ENCODE results near the gene IQCE.

Gene IQCE

GRCh38 chr7:2646680-2647571 lies 88.1 kb downstream of the IQCE start:
- no peak for DNase-seq (ENCODE audit: low read depth)

- no peak for DNase-seq (ENCODE audit: low read depth)
Measured at GRCh38 chr7:2647594-2648172, 88.9 kb downstream of the IQCE start.

GRCh38 chr7:2649139-2649838 lies 90.5 kb downstream of the IQCE start:
- no peak for DNase-seq (ENCODE audit: low read depth)

- no peak for DNase-seq (ENCODE audit: low read depth)
Measured at GRCh38 chr7:2649991-2650390, 91.2 kb downstream of the IQCE start.

GRCh38 chr7:2650451-2650850 lies 91.7 kb downstream of the IQCE start:
- no peak for DNase-seq (ENCODE audit: low read depth)

- DNase-seq (ENCODE audit: low read depth), result no peak
Measured at GRCh38 chr7:2651336-2651735, 92.6 kb downstream of the IQCE start.

GRCh38 chr7:2651847-2652735 lies 93.3 kb downstream of the IQCE start:
- DNase-seq (ENCODE audit: low read depth), result no peak

- DNase-seq (ENCODE audit: low read depth), result no peak
Measured at GRCh38 chr7:2652736-2653060, 93.9 kb downstream of the IQCE start.

GRCh38 chr7:2654059-2654458 lies 95.3 kb downstream of the IQCE start:
- DNase-seq (ENCODE audit: low read depth), result no peak

- no peak for DNase-seq (ENCODE audit: low read depth)
Measured at GRCh38 chr7:2655870-2656614, 97.3 kb downstream of the IQCE start.

GRCh38 chr7:2657208-2657607 lies 98.4 kb downstream of the IQCE start:
- DNase-seq (ENCODE audit: low read depth), result no peak

GRCh38 chr7:2657920-2658671 lies 99.3 kb downstream of the IQCE start:
- DNase-seq (ENCODE audit: low read depth), result no peak

GRCh38 chr7:2658941-2659340 lies 100.2 kb downstream of the IQCE start:
- DNase-seq (ENCODE audit: low read depth), result no peak

- no peak for DNase-seq (ENCODE audit: low read depth)
Measured at GRCh38 chr7:2659556-2660358, 101.0 kb downstream of the IQCE start.

GRCh38 chr7:2660359-2661095 lies 101.7 kb downstream of the IQCE start:
- DNase-seq (ENCODE audit: low read depth), result no peak

- no peak for DNase-seq (ENCODE audit: low read depth)
Measured at GRCh38 chr7:2661096-2661449, 102.3 kb downstream of the IQCE start.

GRCh38 chr7:2661602-2662272 lies 103.0 kb downstream of the IQCE start:
- DNase-seq (ENCODE audit: low read depth), result no peak

- DNase-seq (ENCODE audit: low read depth), result no peak
Measured at GRCh38 chr7:2662273-2663120, 103.7 kb downstream of the IQCE start.

Measured in T follicular helper cell (primary cell).